CD4-positive, alpha-beta T cell (primary cell): ENCODE results near the gene TMPRSS11A. TPM values are rescaled to one million over a fixed set of nuclear protein-coding genes. Genes with fewer than 3 reads are reported as not detected.

Experiments
- ATAC-seq: fragments of 200-7000 bp; cut with Tn5 transposase; one replicate; pipeline ENCODE4 v1.10.0; 2022; ENCODE audit warnings: mild to moderate bottlenecking; ENCODE audit not compliant: poor library complexity
- CTCF ChIA-PET: fragments of 350-600 bp; sonication (Branson Sonifier 250); formaldehyde crosslinking; loops from one replicate; lab custom pipeline; 2021; ENCODE audit warnings: antibody characterized with exemption, inconsistent platforms; lab: Charles Lee
- POLR2A ChIA-PET: fragments of 350-600 bp; sonication (Branson Sonifier 250); formaldehyde crosslinking; loops from one replicate; lab custom pipeline; 2021; ENCODE audit warnings: antibody characterized with exemption, inconsistent platforms; lab: Charles Lee
- DNase-seq, 14 experiments: peaks; one replicate each; pipeline ENCODE4 v3.0.0-alpha.2; 2013 to 2020; ENCODE audit warnings: mixed read lengths in 2 of 14
- H3K27ac ChIP-seq, 2 donors: one replicate each; pipeline versions ENCODE4 v1.5.1 to v1.7.0; 2013; ENCODE audit warnings: low read length in 2 of 2, low read depth in 1 of 2, mild to moderate bottlenecking in 1 of 2
- H3K27me3 ChIP-seq, 2 experiments: 1 replicate in 1 of 2; 2 replicates in 1 of 2; pipeline versions ENCODE4 v1.6.1 to v1.7.0; 2013; ENCODE audit warnings: low read length in 2 of 2, control low read depth in 1 of 2, mild to moderate bottlenecking in 1 of 2, moderate library complexity in 1 of 2; ENCODE audit not compliant: insufficient read depth in 2 of 2, control insufficient read depth in 1 of 2
- H3K36me3 ChIP-seq: one replicate; pipeline ENCODE4 v1.6.1; 2013; ENCODE audit warnings: low read length, control low read depth; ENCODE audit not compliant: insufficient read depth
- H3K4me1 ChIP-seq: one replicate; pipeline ENCODE4 v1.6.1; 2013; ENCODE audit warnings: low read length, control low read depth; ENCODE audit not compliant: insufficient read depth
- H3K4me3 ChIP-seq: one replicate; pipeline ENCODE4 v1.5.1; 2013; ENCODE audit warnings: mild to moderate bottlenecking, low read length, moderate library complexity
- H3K9me3 ChIP-seq, 2 experiments: 1 replicate in 1 of 2; 2 replicates in 1 of 2; pipeline versions ENCODE4 v1.6.1 to v1.7.0; 2013; ENCODE audit warnings: low read length in 2 of 2, mild to moderate bottlenecking in 2 of 2, control low read depth in 1 of 2, moderate library complexity in 1 of 2; ENCODE audit not compliant: control insufficient read depth in 1 of 2, insufficient read depth in 1 of 2
- H3K27ac Mint-ChIP-seq: one replicate; pipeline ENCODE4 v1.8.0; 2020; ENCODE audit warnings: mixed read lengths
- H3K27me3 Mint-ChIP-seq: one replicate; pipeline ENCODE4 v1.8.0; 2021; ENCODE audit warnings: mixed read lengths
- H3K36me3 Mint-ChIP-seq: one replicate; pipeline ENCODE4 v1.8.0; 2021; ENCODE audit warnings: low read depth, mixed read lengths
- H3K4me1 Mint-ChIP-seq: one replicate; pipeline ENCODE4 v1.8.0; 2021; ENCODE audit warnings: low read depth, mixed read lengths
- H3K4me3 Mint-ChIP-seq: one replicate; pipeline ENCODE4 v1.8.0; 2020; ENCODE audit warnings: mild to moderate bottlenecking, mixed read lengths
- H3K9me3 Mint-ChIP-seq: one replicate; pipeline ENCODE4 v1.8.0; 2020; ENCODE audit warnings: mixed read lengths
- intact Hi-C, 2 experiments: fragments of 100-400 bp; cut with DNase I in 1 of 2; cut with micrococcal nuclease in 1 of 2; formaldehyde crosslinking; loops; one replicate each; pipeline versions ENCODE4 v1.15.1 to v1.9.0; 2023 to 2025; cut with DNase I, micrococcal nuclease
- total RNA-seq, 174 experiments: library from RNA in 2 of 174; stranded (reverse) in 2 of 174; gene quantifications; one replicate each; pipeline ENCODE4 v1.2.3 and lab custom pipeline; 2021 to 2026
- TF ChIP-seq, protein P1 (sequence below): fragments of 200-600 bp; IDR thresholded peaks from one replicate; pipeline ENCODE4 v1.8.0; 2022; ENCODE audit warnings: antibody characterized with exemption, mild to moderate bottlenecking

TMPRSS11A gene
- total RNA-seq, 2 experiments from 2014 or later, result not detected

DNA sequence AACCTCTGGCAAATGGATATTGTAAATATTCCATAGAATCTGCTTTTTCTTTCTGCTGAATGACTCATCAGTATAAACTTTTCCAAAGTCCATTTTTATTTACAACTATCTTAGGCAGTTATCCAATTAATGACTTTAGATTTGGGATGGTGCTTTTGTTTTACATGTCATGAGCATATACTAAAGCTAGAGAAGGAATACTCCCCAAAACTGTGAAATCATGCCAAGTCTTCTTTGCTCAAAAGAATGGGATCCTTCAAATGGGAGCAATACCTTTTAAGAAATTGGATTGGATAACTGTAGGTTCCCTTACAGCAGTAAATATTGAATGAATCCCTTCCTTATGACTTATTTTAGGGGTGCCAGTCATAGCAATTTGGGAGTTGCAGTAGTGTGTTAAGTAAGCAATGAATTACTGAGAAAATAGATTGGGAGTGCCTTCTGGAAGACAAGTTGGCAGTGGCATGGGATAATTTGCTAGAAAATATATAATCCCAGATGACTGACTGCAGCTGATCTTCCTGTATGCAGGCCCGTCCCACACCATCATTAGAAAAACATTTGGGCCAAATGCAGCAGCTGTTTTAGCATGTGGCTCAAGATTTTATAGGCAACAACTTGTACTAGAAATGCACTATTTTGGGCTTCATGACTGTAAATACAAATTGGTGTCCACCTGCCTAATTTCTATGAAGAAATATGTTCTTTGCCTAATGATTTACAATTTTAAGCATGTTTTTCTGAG is 82.3 kb downstream of the TMPRSS11A start:
- no peaks in the 10 kb centered on the region for H3K4me1 Mint-ChIP-seq
- ChIA-PET POLR2A (no interaction called here), CTCF (no interaction called here)
- Histone ChIP-seq H3K9me3 (no peaks in the 10 kb centered on the region), H3K4me3 (no peak overlapping the region), H3K36me3 (no peaks in the 10 kb centered on the region), H3K27ac (no peak overlapping the region), H3K4me1 (no peaks in the 10 kb centered on the region), H3K27me3 (no peaks in the 10 kb centered on the region)
- H3K27me3 Mint-ChIP-seq, result no peaks in the 10 kb centered on the region
- no peak overlapping the region for H3K27ac Mint-ChIP-seq
- DNase-seq (no peak), ATAC-seq (no peak)
- intact Hi-C loops, result no loop called here
- H3K9me3 Mint-ChIP-seq, result peaks cover 2% of the 10 kb centered on the region
- TF ChIP-seq, protein P1, sequence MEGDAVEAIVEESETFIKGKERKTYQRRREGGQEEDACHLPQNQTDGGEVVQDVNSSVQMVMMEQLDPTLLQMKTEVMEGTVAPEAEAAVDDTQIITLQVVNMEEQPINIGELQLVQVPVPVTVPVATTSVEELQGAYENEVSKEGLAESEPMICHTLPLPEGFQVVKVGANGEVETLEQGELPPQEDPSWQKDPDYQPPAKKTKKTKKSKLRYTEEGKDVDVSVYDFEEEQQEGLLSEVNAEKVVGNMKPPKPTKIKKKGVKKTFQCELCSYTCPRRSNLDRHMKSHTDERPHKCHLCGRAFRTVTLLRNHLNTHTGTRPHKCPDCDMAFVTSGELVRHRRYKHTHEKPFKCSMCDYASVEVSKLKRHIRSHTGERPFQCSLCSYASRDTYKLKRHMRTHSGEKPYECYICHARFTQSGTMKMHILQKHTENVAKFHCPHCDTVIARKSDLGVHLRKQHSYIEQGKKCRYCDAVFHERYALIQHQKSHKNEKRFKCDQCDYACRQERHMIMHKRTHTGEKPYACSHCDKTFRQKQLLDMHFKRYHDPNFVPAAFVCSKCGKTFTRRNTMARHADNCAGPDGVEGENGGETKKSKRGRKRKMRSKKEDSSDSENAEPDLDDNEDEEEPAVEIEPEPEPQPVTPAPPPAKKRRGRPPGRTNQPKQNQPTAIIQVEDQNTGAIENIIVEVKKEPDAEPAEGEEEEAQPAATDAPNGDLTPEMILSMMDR, result no peak
- no peak overlapping the region for H3K4me3 Mint-ChIP-seq
- no peaks in the 10 kb centered on the region for H3K36me3 Mint-ChIP-seq

DNA sequence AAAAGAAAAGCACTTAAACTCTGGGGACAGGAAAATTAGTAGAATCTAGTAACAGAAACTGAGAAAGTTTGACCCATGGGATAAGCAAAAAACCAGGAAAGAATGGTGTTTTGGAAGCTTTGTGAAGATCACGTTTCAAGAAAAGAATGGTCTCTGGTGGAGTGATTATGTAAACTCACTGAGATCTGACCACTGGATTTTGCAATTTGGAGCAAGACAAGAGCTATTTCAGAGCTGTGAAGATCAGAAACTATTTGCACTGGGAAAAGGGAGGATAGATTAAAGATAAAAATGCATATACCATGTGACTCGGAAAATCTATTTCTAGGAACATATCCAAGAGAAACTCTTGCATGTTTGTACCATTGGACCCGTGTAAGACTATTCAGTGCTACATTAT is 83.8 kb downstream of the TMPRSS11A start:
- H3K27me3 Mint-ChIP-seq, result no peaks in the 10 kb centered on the region
- POLR2A ChIA-PET, result no interaction called here
- Histone ChIP-seq H3K9me3 (no peaks in the 10 kb centered on the region), H3K27ac (no peak overlapping the region), H3K4me1 (no peaks in the 10 kb centered on the region), H3K27me3 (no peaks in the 10 kb centered on the region), H3K36me3 (no peaks in the 10 kb centered on the region), H3K4me3 (no peak overlapping the region)
- H3K4me1 Mint-ChIP-seq, result no peaks in the 10 kb centered on the region
- CTCF ChIA-PET, result interaction anchor here (1.1 kb wide), 1 partner anchor 9 kb away, joined by 4 read pairs; no protein-coding TSS in a partner anchor
- H3K9me3 Mint-ChIP-seq, result peaks cover 2% of the 10 kb centered on the region
- TF ChIP-seq, protein P1, result no peak
- no peak overlapping the region for H3K27ac Mint-ChIP-seq
- DNase-seq (no peak), ATAC-seq (no peak)
- intact Hi-C loops, result no loop called here
- H3K36me3 Mint-ChIP-seq, result no peaks in the 10 kb centered on the region
- no peak overlapping the region for H3K4me3 Mint-ChIP-seq

DNA sequence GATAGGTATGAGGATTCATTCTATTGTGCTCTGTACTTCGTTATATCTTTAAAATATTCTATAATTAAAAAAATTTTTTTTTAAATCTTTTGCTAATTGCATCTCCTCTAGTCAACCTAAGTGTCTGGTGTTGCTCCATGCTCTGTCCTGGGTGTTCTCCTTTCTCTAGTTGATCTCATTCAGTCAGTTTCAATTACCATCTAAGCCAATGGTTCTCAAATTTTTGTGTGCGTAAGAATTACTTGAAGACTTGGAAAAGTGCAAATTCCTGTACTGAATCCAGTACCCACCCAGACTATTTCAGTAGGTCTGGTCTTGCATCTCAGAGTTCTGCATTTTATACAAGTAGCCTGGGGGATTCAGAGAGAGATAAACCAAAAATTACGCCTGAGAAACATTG is 86.2 kb downstream of the TMPRSS11A start:
- no peak overlapping the region for H3K4me3 ChIP-seq
- DNase-seq (no peak), ATAC-seq (no peak)
- H3K36me3 ChIP-seq, result no peaks in the 10 kb centered on the region
- Mint-ChIP-seq H3K4me1 (no peaks in the 10 kb centered on the region), H3K27me3 (no peaks in the 10 kb centered on the region), H3K27ac (no peak overlapping the region), H3K36me3 (no peaks in the 10 kb centered on the region), H3K4me3 (no peak overlapping the region), H3K9me3 (peaks cover 2% of the 10 kb centered on the region)
- H3K27ac ChIP-seq, result no peak overlapping the region
- no peaks in the 10 kb centered on the region for H3K4me1 ChIP-seq
- no peaks in the 10 kb centered on the region for H3K27me3 ChIP-seq
- POLR2A ChIA-PET, result no interaction called here
- intact Hi-C loops, result no loop called here
- H3K9me3 ChIP-seq, result no peaks in the 10 kb centered on the region
- TF ChIP-seq, protein P1, result no peak
- CTCF ChIA-PET, result no interaction called here
